ENCODE data around the gene SLC26A11.
"Not testable (repeated sequence)": the region's sequence is repeated elsewhere in the genome, so short reads cannot be mapped to it uniquely, and the experiment has no call there.

Gene SLC26A11

GRCh38 chr17:80295146-80295545 is 74.9 kb downstream of the SLC26A11 start:
- TF ChIP-seq CTCF (IDR thresholded peaks at IDR 0.05; ENCODE audit: low read depth, low read length), result no peak
- no peak overlapping the region for H3K4me3 ChIP-seq (ENCODE audit: low read depth, low read length)
- H3K4me1 ChIP-seq, result no peaks in the 10 kb centered on the region
- peaks cover 13% of the 10 kb centered on the region for H3K36me3 ChIP-seq
- H3K27me3 ChIP-seq, result no peaks in the 10 kb centered on the region
- no peak for DNase-seq
- no peaks in the 10 kb centered on the region; the same call in none of the 2 replicates for H3K9me3 ChIP-seq

DNA sequence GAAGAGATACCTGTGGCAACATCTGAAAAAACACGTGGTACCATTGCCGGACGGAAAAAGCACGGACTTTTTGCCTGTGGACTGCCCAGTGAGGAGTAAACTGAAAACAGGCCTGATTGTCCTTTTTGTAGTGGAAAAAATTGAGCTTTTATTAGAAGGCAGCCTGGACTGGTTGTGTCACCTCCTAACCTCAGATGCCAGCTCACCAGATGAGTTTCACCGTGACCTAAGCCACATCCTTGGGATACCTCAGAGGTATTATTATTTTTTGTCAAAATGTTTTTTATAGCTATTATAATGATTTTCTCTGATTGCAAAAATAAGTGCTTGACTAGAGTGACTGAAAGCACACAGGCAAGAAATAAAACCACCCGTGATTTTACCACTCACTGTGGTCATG is 75.3 kb downstream of the SLC26A11 start:
- no peak for TF ChIP-seq CTCF (IDR thresholded peaks at IDR 0.05; ENCODE audit: low read depth, low read length)
- no peak overlapping the region for H3K4me3 ChIP-seq (ENCODE audit: low read depth, low read length)
- no peaks in the 10 kb centered on the region for H3K4me1 ChIP-seq
- no peak for DNase-seq
- no peaks in the 10 kb centered on the region; the same call in 1 of the 2 replicates for H3K9me3 ChIP-seq
- peaks cover 13% of the 10 kb centered on the region for H3K36me3 ChIP-seq
- no peaks in the 10 kb centered on the region for H3K27me3 ChIP-seq

DNA sequence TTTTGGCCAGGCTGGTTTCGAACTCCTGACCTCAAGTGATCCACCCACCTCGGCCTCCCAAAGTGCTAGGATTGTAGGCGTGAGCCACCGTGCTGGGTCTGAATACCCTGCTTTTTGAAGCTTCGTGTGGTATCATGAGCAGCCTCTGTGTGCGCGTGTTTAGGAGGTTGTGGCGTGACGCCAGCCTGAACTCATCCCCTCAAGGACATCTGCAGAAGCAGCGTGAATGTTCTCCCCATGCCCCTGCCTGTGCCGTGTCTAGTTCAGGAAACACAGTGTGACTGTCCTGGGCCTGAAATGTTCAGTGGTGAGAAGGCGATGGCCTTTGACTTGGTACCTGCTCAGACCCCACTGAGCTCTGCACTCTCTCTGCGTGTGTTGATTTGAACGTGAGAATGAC is 76.0 kb downstream of the SLC26A11 start:
- Histone ChIP-seq H3K36me3 (peaks cover 13% of the 10 kb centered on the region), H3K27me3 (no peaks in the 10 kb centered on the region), H3K4me1 (no peaks in the 10 kb centered on the region), H3K9me3 (no peaks in the 10 kb centered on the region; the same call in 1 of the 2 replicates), H3K4me3 (ENCODE audit: low read depth, low read length) (no peak overlapping the region)
- DNase-seq, result no peak
- no peak for TF ChIP-seq CTCF (IDR thresholded peaks at IDR 0.05; ENCODE audit: low read depth, low read length)

DNA sequence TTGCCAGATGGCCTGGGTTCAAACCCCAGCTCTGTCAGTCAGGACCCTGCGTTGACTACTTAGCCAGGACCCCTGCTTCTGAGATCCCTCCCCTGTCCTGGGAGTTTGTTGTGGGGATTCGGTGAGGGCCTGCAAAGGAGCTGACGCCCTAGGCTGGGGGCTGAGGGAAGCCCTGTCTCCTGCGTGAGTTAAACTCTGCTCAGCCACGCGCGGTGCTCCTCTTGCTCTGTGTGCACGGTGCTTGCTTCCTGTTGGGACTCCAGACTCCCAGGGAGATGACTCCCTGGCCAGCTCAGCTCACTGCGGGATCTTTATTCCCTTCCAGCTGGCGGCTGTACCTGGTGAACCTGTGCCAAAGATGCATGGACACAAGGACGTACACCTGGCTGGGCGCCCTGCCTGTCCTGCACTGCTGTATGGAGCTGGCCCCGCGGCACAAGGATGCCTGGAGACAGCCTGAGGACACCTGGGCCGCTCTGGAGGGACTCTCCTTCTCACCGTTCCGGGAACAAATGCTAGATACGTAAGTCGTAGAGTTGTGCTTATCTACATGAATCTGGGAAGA is 77.9 kb downstream of the SLC26A11 start:
- no peak overlapping the region for H3K4me3 ChIP-seq (ENCODE audit: low read depth, low read length)
- H3K4me1 ChIP-seq, result no peaks in the 10 kb centered on the region
- H3K36me3 ChIP-seq, result peaks cover 13% of the 10 kb centered on the region
- H3K9me3 ChIP-seq, result no peaks in the 10 kb centered on the region; the same call in 1 of the 2 replicates
- TF ChIP-seq CTCF (IDR thresholded peaks at IDR 0.05; ENCODE audit: low read depth, low read length), result no peak
- H3K27me3 ChIP-seq, result no peaks in the 10 kb centered on the region
- DNase-seq, result no peak

- not testable (repeated sequence) for H3K27me3 ChIP-seq; DNase-seq; H3K9me3 ChIP-seq; H3K4me1 ChIP-seq; H3K4me3 ChIP-seq (ENCODE audit: low read depth, low read length); H3K36me3 ChIP-seq
Measured at GRCh38 chr17:80299350-80300100, 79.3 kb downstream of the SLC26A11 start.

GRCh38 chr17:80300756-80301155 is 80.5 kb downstream of the SLC26A11 start:
- not testable (repeated sequence) for H3K36me3 ChIP-seq; DNase-seq; H3K4me1 ChIP-seq; H3K9me3 ChIP-seq; H3K4me3 ChIP-seq (ENCODE audit: low read depth, low read length); H3K27me3 ChIP-seq

Measured in BE2C (cell line).